H1 (cell line): ENCODE measurements around the gene SCCPDH. TPM values are rescaled to one million over a fixed set of nuclear protein-coding genes. Genes with fewer than 3 reads are reported as not detected.

Source experiments
- CBX5 ChIP-seq: fragments of 300-800, 300-1000 bp; sonication (generic); IDR thresholded peaks from 2 replicates; pipeline ENCODE4 v1.7.1; 2016; ENCODE audit warnings: antibody characterized with exemption, low read length, low read depth
- CBX8 ChIP-seq: fragments of 300-800, 300-1000 bp; sonication (generic); IDR thresholded peaks from 2 replicates; pipeline ENCODE4 v1.7.1; 2016; ENCODE audit warnings: low read depth, low read length, borderline replicate concordance
- CHD1 ChIP-seq: IDR thresholded peaks from 2 replicates; pipeline ENCODE4 v1.6.1; 2012; ENCODE audit warnings: low read depth, low read length, improper control_type of control experiment
- CHD7 ChIP-seq: fragments of 300-600 bp; sonication (generic); IDR thresholded peaks from 2 replicates; pipeline ENCODE4 v1.7.1; 2012; ENCODE audit warnings: low read length, moderate library complexity, mild to moderate bottlenecking, inconsistent platforms; ENCODE audit not compliant: insufficient replicate concordance
- CTBP2 ChIP-seq: IDR thresholded peaks from 2 replicates; pipeline ENCODE4 v1.7.0; 2011; ENCODE audit warnings: borderline replicate concordance, mild to moderate bottlenecking, moderate library complexity, mixed read lengths, low read length; ENCODE audit not compliant: insufficient read depth, insufficient read length
- MAFK ChIP-seq: IDR thresholded peaks from 2 replicates; pipeline ENCODE4 v1.6.1; 2012; ENCODE audit warnings: low read depth, mild to moderate bottlenecking, improper control_type of control experiment, low read length
- RAD21 ChIP-seq, 2 experiments: IDR thresholded peaks in 1 of 2; conservative IDR thresholded peaks in 1 of 2; 2 replicates each; pipeline ENCODE4 v1.6.1; 2011; ENCODE audit warnings: low read depth in 2 of 2, low read length in 2 of 2, improper control_type of control experiment in 1 of 2, inconsistent platforms in 1 of 2, mild to moderate bottlenecking in 1 of 2, moderate library complexity in 1 of 2
- SAP30 ChIP-seq: fragments of 300-600 bp; sonication (generic); IDR thresholded peaks from 2 replicates; pipeline ENCODE4 v1.7.1; 2012; ENCODE audit warnings: low read length, moderate library complexity, mild to moderate bottlenecking, inconsistent platforms; ENCODE audit not compliant: insufficient read depth, insufficient replicate concordance
- SP1 ChIP-seq: IDR thresholded peaks from 2 replicates; pipeline ENCODE4 v1.6.1; 2011; ENCODE audit warnings: low read depth, low read length
- SP2 ChIP-seq: IDR thresholded peaks from 2 replicates; pipeline ENCODE4 v1.6.1; 2012; ENCODE audit warnings: mild to moderate bottlenecking, low read length, inconsistent platforms
- TAF7 ChIP-seq: optimal IDR thresholded peaks from 2 replicates; pipeline ENCODE3; 2011; ENCODE audit warnings: low read depth, mild to moderate bottlenecking, inconsistent platforms, low read length, moderate library complexity, borderline replicate concordance
- TCF12 ChIP-seq: IDR thresholded peaks from 2 replicates; pipeline ENCODE4 v1.6.1; 2011; ENCODE audit warnings: low read depth, mild to moderate bottlenecking, low read length
- polyA plus RNA-seq, 7 experiments: library from polyadenylated mRNA; depleted of rRNA in 3 of 7; stranded (reverse) in 5 of 7; unstranded in 2 of 7; fragments of >200 nt in 5 of 7; fragments of 200-250 nt in 2 of 7; gene quantifications; 1 replicate in 5 of 7; 2 replicates in 1 of 7; 4 replicates in 1 of 7; pipeline versions ENCODE4 v1.2.1 to v1.2.3, GENCODE V29; 2011 to 2013; ENCODE audit warnings: missing spikeins in 2 of 7, mixed read lengths in 2 of 7
- total RNA-seq: library from RNA; stranded (reverse); fragmentation: NEBNext Ultra II Directional; extraction: Animal tissue kit (Norgen Biotek cat#: 25700); gene quantifications from 2 replicates; pipeline ENCODE4 v1.2.1, GENCODE V29; 2021

Gene SCCPDH
- total and polyA plus RNA-seq, 2 of the 8 experiments (the other 6 are each of a cell fraction or from before 2014, with no cell fraction given), result 9.5 to 17.0 TPM

- TF ChIP-seq CHD7 (no peak), CBX5 (no peak), TCF12 (no peak), SAP30 (no peak), SP1 (no peak), CBX8 (no peak), CHD1 (no peak), TAF7 (no peak), CTBP2 (no peak), SP2 (no peak), RAD21 (IDR thresholded peaks at IDR 0.05 in 1 of 2, conservative IDR thresholded peaks at IDR 0.05 in 1 of 2; ENCODE audit: low read depth in 2 of 2, low read length in 2 of 2) (no peak), MAFK (no peak)
Observed at GRCh38 chr1:246709835-246710234, 14.4 kb upstream of the SCCPDH start (continued).
